Measurements from ENCODE around the gene NUDCD3. TPM values are rescaled to one million over a fixed set of nuclear protein-coding genes. Genes with fewer than 3 reads are reported as not detected.
"Not testable (repeated sequence)": the region's sequence is repeated elsewhere in the genome, so short reads cannot be mapped to it uniquely, and the experiment has no call there.

The NUDCD3 gene
- total and polyA plus RNA-seq, 2 experiments from 2014 or later: 35.7 to 42.7 TPM

- no peak for TF ChIP-seq ZNF462 (CRISPR knock-in tag; IDR thresholded peaks at IDR 0.05)
These were observed 59.3 kb downstream of the NUDCD3 start (continued) for GRCh38 chr7:44431091-44431608.

DNA sequence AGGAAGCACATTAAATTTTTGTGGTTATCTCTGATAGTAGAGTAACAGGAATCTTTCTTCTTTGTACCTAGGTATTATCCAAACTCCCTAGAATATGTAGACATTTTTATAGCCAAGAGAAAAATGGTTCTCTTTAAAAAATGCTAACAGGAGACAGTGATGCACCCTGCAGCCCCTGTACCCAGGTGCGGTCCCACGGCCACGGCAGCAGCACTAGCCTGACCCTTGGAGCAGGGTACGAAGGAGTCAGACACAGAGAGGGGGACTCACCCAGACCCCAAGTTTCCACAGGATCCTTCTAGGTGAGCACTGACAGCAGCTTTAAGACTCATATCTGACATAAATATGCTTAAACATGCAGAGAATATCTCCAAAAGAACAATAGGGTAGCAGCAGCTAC lies 60.4 kb downstream of the NUDCD3 start:
- ATAC-seq (no peak), DNase-seq (ENCODE audit: low spot score) (no peak)
- H4K20me1 ChIP-seq (replicated peaks; ENCODE audit: insufficient read depth): peaks cover 13% of the 10 kb centered on the region
- peaks cover 2% of the 10 kb centered on the region for H3K27me3 Mint-ChIP-seq (ENCODE audit: insufficient read depth, low read depth, poor library complexity)
- peaks cover 26% of the 10 kb centered on the region for H3K36me3 Mint-ChIP-seq (ENCODE audit: low read depth)
- H3K4me3 ChIP-seq: no peak overlapping the region
- H3K4me1 ChIP-seq (ENCODE audit: insufficient read depth): no peaks in the 10 kb centered on the region; the same call in 1 of the 2 replicates
- H3K9me2 ChIP-seq (ENCODE audit: insufficient read depth): no peaks in the 10 kb centered on the region
- peaks cover 38% of the 10 kb centered on the region for H3K79me2 ChIP-seq (replicated peaks; ENCODE audit: insufficient read depth)
- no peak overlapping the region for H3K4me2 ChIP-seq
- peaks cover 11% of the 10 kb centered on the region for H3K4me1 Mint-ChIP-seq
- TF ChIP-seq, protein P1, sequence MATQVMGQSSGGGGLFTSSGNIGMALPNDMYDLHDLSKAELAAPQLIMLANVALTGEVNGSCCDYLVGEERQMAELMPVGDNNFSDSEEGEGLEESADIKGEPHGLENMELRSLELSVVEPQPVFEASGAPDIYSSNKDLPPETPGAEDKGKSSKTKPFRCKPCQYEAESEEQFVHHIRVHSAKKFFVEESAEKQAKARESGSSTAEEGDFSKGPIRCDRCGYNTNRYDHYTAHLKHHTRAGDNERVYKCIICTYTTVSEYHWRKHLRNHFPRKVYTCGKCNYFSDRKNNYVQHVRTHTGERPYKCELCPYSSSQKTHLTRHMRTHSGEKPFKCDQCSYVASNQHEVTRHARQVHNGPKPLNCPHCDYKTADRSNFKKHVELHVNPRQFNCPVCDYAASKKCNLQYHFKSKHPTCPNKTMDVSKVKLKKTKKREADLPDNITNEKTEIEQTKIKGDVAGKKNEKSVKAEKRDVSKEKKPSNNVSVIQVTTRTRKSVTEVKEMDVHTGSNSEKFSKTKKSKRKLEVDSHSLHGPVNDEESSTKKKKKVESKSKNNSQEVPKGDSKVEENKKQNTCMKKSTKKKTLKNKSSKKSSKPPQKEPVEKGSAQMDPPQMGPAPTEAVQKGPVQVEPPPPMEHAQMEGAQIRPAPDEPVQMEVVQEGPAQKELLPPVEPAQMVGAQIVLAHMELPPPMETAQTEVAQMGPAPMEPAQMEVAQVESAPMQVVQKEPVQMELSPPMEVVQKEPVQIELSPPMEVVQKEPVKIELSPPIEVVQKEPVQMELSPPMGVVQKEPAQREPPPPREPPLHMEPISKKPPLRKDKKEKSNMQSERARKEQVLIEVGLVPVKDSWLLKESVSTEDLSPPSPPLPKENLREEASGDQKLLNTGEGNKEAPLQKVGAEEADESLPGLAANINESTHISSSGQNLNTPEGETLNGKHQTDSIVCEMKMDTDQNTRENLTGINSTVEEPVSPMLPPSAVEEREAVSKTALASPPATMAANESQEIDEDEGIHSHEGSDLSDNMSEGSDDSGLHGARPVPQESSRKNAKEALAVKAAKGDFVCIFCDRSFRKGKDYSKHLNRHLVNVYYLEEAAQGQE (IDR thresholded peaks at IDR 0.05; ENCODE audit: unreplicated experiment): no peak
- TF ChIP-seq EZH2phosphoT487 (IDR thresholded peaks at IDR 0.05; ENCODE audit: unreplicated experiment) (no peak), CTCF (conservative IDR thresholded peaks at IDR 0.05; ENCODE audit: low read depth in 2 of 2) (no peak), ZNF331 (CRISPR knock-in tag; IDR thresholded peaks at IDR 0.05; ENCODE audit: low read depth) (no peak)
- H3K4me3 Mint-ChIP-seq: no peak overlapping the region
- no peaks in the 10 kb centered on the region for H3F3A ChIP-seq (replicated peaks; ENCODE audit: low read depth)
- H3K9me3 Mint-ChIP-seq: no peaks in the 10 kb centered on the region
- no peaks in the 10 kb centered on the region for H3K27me3 ChIP-seq (ENCODE audit: insufficient read depth)
- 0 out of 2 replicates have a peak, but pooled peaks cover 5% of the 10 kb centered on the region for H3K36me3 ChIP-seq (ENCODE audit: insufficient read depth)
- H3K27ac Mint-ChIP-seq: no peak overlapping the region
- H2AFZ ChIP-seq: no peak overlapping the region
- no peak overlapping the region for H3K27ac ChIP-seq (ENCODE audit: low read depth)

GRCh38 chr7:44424762-44425161 lies 65.7 kb downstream of the NUDCD3 start:
- not testable (repeated sequence) for H3F3A ChIP-seq (replicated peaks; ENCODE audit: low read depth); DNase-seq (ENCODE audit: low spot score); H3K4me3 ChIP-seq; H3K27ac Mint-ChIP-seq; ATAC-seq; H3K27ac ChIP-seq (ENCODE audit: low read depth); H2AFZ ChIP-seq; H3K4me3 Mint-ChIP-seq; H3K4me1 ChIP-seq (ENCODE audit: insufficient read depth); H3K27me3 ChIP-seq (ENCODE audit: insufficient read depth); H3K36me3 ChIP-seq (ENCODE audit: insufficient read depth); H3K4me1 Mint-ChIP-seq; H3K27me3 Mint-ChIP-seq (ENCODE audit: insufficient read depth, low read depth, poor library complexity); H3K9me2 ChIP-seq (ENCODE audit: insufficient read depth); H3K4me2 ChIP-seq; H3K9me3 Mint-ChIP-seq
- Histone ChIP-seq H4K20me1 (replicated peaks; ENCODE audit: insufficient read depth) (peaks cover 11% of the 10 kb centered on the region), H3K79me2 (replicated peaks; ENCODE audit: insufficient read depth) (peaks cover 61% of the 10 kb centered on the region)
- peaks cover 26% of the 10 kb centered on the region for H3K36me3 Mint-ChIP-seq (ENCODE audit: low read depth)
